Measurements from ENCODE around the gene GRXCR2. TPM values are rescaled to one million over a fixed set of nuclear protein-coding genes. Genes with fewer than 3 reads are reported as not detected.

Gene GRXCR2
- total and polyA plus RNA-seq, 2 of the 4 experiments (the other 2 are of a cell fraction), result not detected

DNA sequence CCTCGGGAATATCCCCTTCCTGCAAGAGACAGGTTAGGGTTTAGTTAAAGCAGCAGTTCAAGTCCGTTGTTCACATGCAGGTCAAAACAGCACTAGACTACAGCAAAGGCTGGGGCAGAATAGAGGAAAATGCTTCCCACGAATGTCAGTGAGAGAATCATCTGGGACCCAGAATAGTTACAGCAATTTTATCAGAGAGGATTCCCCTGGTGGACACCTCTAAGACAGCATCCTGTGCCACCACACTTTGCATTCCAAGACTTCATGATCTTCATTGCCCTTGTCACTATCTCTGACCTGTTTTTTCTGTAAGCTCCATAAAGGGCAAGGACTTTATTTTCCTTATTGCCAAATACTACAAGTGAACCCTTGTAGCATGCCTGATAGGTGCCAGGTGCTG, 12.9 kb downstream of the GRXCR2 start:
- Histone ChIP-seq H3K14ac (replicated peaks; ENCODE audit: low read depth, low read length) (no peak overlapping the region), H3K4ac (ENCODE audit: low read depth, low read length) (no peak overlapping the region), H3K9me1 (ENCODE audit: insufficient read depth, low read length) (peaks cover 4% of the 10 kb centered on the region), H3K79me1 (ENCODE audit: low read depth in 1 of 2, low read length in 2 of 2) (no peaks in the 10 kb centered on the region), H3K27ac (ENCODE audit: insufficient read depth, low read length) (no peak overlapping the region), H3K4me1 (ENCODE audit: control insufficient read depth, insufficient read depth, low read length) (peaks cover 7% of the 10 kb centered on the region), H2BK20ac (ENCODE audit: low read depth, low read length) (no peak overlapping the region), H4K5ac (ENCODE audit: low read depth, low read length) (no peak overlapping the region), H2AK9ac (replicated peaks; ENCODE audit: low read depth, low read length, poor library complexity) (no peak overlapping the region), H3K4me3 (ENCODE audit: insufficient read depth, low read depth, low read length) (no peak overlapping the region), H2BK15ac (ENCODE audit: low read depth, low read length) (no peak overlapping the region), H2BK5ac (ENCODE audit: low read depth, low read length, poor library complexity, severe bottlenecking) (no peak overlapping the region), H2AFZ (replicated peaks; ENCODE audit: low read length, poor library complexity) (no peak overlapping the region), H3K23ac (ENCODE audit: low read depth, low read length) (no peak overlapping the region), H3K9ac (ENCODE audit: low read depth, low read length) (no peak overlapping the region), H3K56ac (ENCODE audit: extremely low read depth, insufficient read depth, low read length) (no peak overlapping the region), H3K18ac (ENCODE audit: low read depth, low read length) (no peak overlapping the region), H4K20me1 (ENCODE audit: insufficient read depth, low read length) (no peaks in the 10 kb centered on the region), H3K36me3 (ENCODE audit: control insufficient read depth, insufficient read depth, low read length) (no peaks in the 10 kb centered on the region), H2AK5ac (ENCODE audit: low read depth, low read length) (no peak overlapping the region), H2BK120ac (ENCODE audit: low read depth, low read length) (no peak overlapping the region), H3K27me3 (ENCODE audit: control insufficient read depth, insufficient read depth, low read length) (no peaks in the 10 kb centered on the region), H4K91ac (ENCODE audit: insufficient read depth, low read depth, low read length) (no peak overlapping the region), H3K4me2 (ENCODE audit: low read depth, low read length) (no peak overlapping the region), H4K8ac (ENCODE audit: low read depth in 2 of 2, low read length in 2 of 2) (no peak overlapping the region), H3K9me3 (ENCODE audit: control insufficient read depth, insufficient read depth, low read length) (no peaks in the 10 kb centered on the region)
- no peak for TF ChIP-seq POLR2A (IDR thresholded peaks at IDR 0.05; ENCODE audit: low read depth, low read length)
- TF ChIP-seq, protein P1, sequence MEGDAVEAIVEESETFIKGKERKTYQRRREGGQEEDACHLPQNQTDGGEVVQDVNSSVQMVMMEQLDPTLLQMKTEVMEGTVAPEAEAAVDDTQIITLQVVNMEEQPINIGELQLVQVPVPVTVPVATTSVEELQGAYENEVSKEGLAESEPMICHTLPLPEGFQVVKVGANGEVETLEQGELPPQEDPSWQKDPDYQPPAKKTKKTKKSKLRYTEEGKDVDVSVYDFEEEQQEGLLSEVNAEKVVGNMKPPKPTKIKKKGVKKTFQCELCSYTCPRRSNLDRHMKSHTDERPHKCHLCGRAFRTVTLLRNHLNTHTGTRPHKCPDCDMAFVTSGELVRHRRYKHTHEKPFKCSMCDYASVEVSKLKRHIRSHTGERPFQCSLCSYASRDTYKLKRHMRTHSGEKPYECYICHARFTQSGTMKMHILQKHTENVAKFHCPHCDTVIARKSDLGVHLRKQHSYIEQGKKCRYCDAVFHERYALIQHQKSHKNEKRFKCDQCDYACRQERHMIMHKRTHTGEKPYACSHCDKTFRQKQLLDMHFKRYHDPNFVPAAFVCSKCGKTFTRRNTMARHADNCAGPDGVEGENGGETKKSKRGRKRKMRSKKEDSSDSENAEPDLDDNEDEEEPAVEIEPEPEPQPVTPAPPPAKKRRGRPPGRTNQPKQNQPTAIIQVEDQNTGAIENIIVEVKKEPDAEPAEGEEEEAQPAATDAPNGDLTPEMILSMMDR (conservative IDR thresholded peaks at IDR 0.05; ENCODE audit: low read depth, low read length), result 0 out of 2 replicates have a peak, but pooled peaks have one; percentile 1
- 77% methylated on average over 2 of the region's 3 CpGs; no CpG with 5 or more reads in 1 of the 2 experiments for WGBS, 2 experiments (ENCODE audit: extremely low coverage in 2 of 2, insufficient read length in 1 of 2)
- ChIA-PET CTCF (interaction anchor here (0.6 to 0.7 kb wide), 2 partner anchors 162 to 1060 kb away, joined by 3 read pairs; no protein-coding TSS in a partner anchor), POLR2A (ENCODE audit: unreplicated experiment) (no interaction called here)
- dilution Hi-C loops (cut with HindIII; ENCODE audit: low sequenced_read_pairs, unreplicated experiment), result no loop called here
- in situ Hi-C loops (cut with MboI; ENCODE audit: low sequenced_read_pairs), result no loop called here
- ATAC-seq (ENCODE audit: low read depth) (no peak), DNase-seq (no peak)
- no TSS peak for BruUV-seq (replicated peaks)
- intact Hi-C loops (cut with micrococcal nuclease), result no loop called here
